DND-41 (cell line): ENCODE measurements around the gene INTS1.

Source experiments
- EZH2 ChIP-seq: IDR thresholded peaks from 3 replicates; pipeline ENCODE4 v1.6.1; 2012; ENCODE audit warnings: borderline replicate concordance, low read depth, mild to moderate bottlenecking, moderate library complexity, low read length, inconsistent platforms; ENCODE audit not compliant: severe bottlenecking
- TF ChIP-seq, protein P1 (sequence below): IDR thresholded peaks from 2 replicates; pipeline ENCODE4 v1.5.1; 2012; ENCODE audit warnings: borderline replicate concordance, low read length, moderate library complexity, mild to moderate bottlenecking; ENCODE audit not compliant: poor library complexity, severe bottlenecking; ENCODE audit errors: extremely low read depth

GRCh38 chr7:1468203-1468602, 36.0 kb downstream of the INTS1 start:
- TF ChIP-seq, protein P1, sequence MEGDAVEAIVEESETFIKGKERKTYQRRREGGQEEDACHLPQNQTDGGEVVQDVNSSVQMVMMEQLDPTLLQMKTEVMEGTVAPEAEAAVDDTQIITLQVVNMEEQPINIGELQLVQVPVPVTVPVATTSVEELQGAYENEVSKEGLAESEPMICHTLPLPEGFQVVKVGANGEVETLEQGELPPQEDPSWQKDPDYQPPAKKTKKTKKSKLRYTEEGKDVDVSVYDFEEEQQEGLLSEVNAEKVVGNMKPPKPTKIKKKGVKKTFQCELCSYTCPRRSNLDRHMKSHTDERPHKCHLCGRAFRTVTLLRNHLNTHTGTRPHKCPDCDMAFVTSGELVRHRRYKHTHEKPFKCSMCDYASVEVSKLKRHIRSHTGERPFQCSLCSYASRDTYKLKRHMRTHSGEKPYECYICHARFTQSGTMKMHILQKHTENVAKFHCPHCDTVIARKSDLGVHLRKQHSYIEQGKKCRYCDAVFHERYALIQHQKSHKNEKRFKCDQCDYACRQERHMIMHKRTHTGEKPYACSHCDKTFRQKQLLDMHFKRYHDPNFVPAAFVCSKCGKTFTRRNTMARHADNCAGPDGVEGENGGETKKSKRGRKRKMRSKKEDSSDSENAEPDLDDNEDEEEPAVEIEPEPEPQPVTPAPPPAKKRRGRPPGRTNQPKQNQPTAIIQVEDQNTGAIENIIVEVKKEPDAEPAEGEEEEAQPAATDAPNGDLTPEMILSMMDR: no peak
- TF ChIP-seq EZH2: no peak
